KMS-11 (cell line): Measurements from ENCODE around the gene CHADL.

Experiments
- H2AFZ ChIP-seq: fragments of 200-600 bp; sonication (generic); 2 replicates; pipeline ENCODE4 v1.6.1; 2016; ENCODE audit warnings: antibody characterized with exemption, mixed run types, low read depth
- H3K27ac ChIP-seq: fragments of 200-600 bp; sonication (generic); 2 replicates; pipeline ENCODE4 v1.6.1; 2016; ENCODE audit warnings: mild to moderate bottlenecking, mixed run types
- H3K27me3 ChIP-seq: fragments of 200-600 bp; sonication (generic); 2 replicates; pipeline ENCODE4 v1.6.1; 2017; ENCODE audit warnings: mild to moderate bottlenecking, low read depth, mixed run types, moderate library complexity; ENCODE audit not compliant: insufficient read depth
- H3K36me3 ChIP-seq: fragments of 200-600 bp; sonication (generic); 2 replicates; pipeline ENCODE4 v1.6.1; 2017; ENCODE audit warnings: mild to moderate bottlenecking, mixed run types; ENCODE audit not compliant: insufficient read depth
- H3K4me1 ChIP-seq: fragments of 200-600 bp; sonication (generic); 2 replicates; pipeline ENCODE4 v1.6.1; 2016; ENCODE audit warnings: mild to moderate bottlenecking, low read depth, mixed run types; ENCODE audit not compliant: poor library complexity, severe bottlenecking
- H3K4me2 ChIP-seq: fragments of 200-600 bp; sonication (generic); 2 replicates; pipeline ENCODE4 v1.7.0; 2016; ENCODE audit warnings: mild to moderate bottlenecking, mixed run types
- H3K4me3 ChIP-seq: fragments of 200-600 bp; sonication (generic); IDR thresholded peaks from 2 replicates; pipeline ENCODE4 v1.6.1; 2017; ENCODE audit warnings: low read depth, low read length, mixed read lengths; ENCODE audit not compliant: insufficient read depth
- H3K79me2 ChIP-seq: fragments of 200-600 bp; sonication (generic); 2 replicates; pipeline ENCODE4 v1.6.1; 2016; ENCODE audit warnings: low read depth, mixed run types; ENCODE audit not compliant: insufficient read depth
- H3K9ac ChIP-seq: fragments of 200-600 bp; sonication (generic); 2 replicates; pipeline ENCODE4 v1.6.1; 2016; ENCODE audit warnings: mild to moderate bottlenecking, mixed run types
- H4K20me1 ChIP-seq: fragments of 200-600 bp; sonication (generic); 2 replicates; pipeline ENCODE4 v1.6.1; 2016; ENCODE audit warnings: mild to moderate bottlenecking, mixed run types; ENCODE audit not compliant: insufficient read depth
- TF ChIP-seq, protein P1 (sequence below): fragments of 200-600 bp; sonication (generic); conservative IDR thresholded peaks from 2 replicates; pipeline ENCODE4 v1.6.1; 2017; ENCODE audit warnings: low read depth, mild to moderate bottlenecking, antibody characterized with exemption, low read length, moderate library complexity, mixed read lengths

The CHADL gene

DNA sequence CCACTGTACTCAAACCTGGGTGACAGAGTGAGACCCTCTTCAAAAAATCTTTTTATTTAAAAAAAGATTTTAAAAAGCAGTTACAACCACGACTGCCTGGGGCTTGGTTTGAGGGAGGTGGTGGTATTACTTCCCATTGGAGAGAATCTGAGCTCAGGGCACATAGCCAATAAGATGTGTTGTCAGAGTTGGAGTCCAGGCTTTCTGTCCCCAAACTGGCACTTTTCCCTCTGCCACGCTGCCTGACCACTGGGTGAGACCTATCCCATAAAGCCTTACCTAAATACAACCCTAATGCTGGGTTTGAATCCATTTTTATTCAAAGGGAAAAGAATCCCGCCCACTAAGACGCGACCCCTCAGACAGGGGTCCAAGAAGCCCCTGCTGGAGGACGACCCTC, 11.5 kb downstream of the CHADL start:
- no peak overlapping the region for H3K4me3 ChIP-seq
- no peaks in the 10 kb centered on the region for H3K79me2 ChIP-seq
- no peak overlapping the region for H2AFZ ChIP-seq
- H4K20me1 ChIP-seq = no peaks in the 10 kb centered on the region
- no peak overlapping the region for H3K27ac ChIP-seq
- H3K9ac ChIP-seq = no peak overlapping the region
- H3K27me3 ChIP-seq = no peaks in the 10 kb centered on the region
- TF ChIP-seq, protein P1, sequence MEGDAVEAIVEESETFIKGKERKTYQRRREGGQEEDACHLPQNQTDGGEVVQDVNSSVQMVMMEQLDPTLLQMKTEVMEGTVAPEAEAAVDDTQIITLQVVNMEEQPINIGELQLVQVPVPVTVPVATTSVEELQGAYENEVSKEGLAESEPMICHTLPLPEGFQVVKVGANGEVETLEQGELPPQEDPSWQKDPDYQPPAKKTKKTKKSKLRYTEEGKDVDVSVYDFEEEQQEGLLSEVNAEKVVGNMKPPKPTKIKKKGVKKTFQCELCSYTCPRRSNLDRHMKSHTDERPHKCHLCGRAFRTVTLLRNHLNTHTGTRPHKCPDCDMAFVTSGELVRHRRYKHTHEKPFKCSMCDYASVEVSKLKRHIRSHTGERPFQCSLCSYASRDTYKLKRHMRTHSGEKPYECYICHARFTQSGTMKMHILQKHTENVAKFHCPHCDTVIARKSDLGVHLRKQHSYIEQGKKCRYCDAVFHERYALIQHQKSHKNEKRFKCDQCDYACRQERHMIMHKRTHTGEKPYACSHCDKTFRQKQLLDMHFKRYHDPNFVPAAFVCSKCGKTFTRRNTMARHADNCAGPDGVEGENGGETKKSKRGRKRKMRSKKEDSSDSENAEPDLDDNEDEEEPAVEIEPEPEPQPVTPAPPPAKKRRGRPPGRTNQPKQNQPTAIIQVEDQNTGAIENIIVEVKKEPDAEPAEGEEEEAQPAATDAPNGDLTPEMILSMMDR = no peak
- H3K4me1 ChIP-seq = peaks cover 3% of the 10 kb centered on the region
- no peaks in the 10 kb centered on the region for H3K36me3 ChIP-seq
- H3K4me2 ChIP-seq = no peak overlapping the region

DNA sequence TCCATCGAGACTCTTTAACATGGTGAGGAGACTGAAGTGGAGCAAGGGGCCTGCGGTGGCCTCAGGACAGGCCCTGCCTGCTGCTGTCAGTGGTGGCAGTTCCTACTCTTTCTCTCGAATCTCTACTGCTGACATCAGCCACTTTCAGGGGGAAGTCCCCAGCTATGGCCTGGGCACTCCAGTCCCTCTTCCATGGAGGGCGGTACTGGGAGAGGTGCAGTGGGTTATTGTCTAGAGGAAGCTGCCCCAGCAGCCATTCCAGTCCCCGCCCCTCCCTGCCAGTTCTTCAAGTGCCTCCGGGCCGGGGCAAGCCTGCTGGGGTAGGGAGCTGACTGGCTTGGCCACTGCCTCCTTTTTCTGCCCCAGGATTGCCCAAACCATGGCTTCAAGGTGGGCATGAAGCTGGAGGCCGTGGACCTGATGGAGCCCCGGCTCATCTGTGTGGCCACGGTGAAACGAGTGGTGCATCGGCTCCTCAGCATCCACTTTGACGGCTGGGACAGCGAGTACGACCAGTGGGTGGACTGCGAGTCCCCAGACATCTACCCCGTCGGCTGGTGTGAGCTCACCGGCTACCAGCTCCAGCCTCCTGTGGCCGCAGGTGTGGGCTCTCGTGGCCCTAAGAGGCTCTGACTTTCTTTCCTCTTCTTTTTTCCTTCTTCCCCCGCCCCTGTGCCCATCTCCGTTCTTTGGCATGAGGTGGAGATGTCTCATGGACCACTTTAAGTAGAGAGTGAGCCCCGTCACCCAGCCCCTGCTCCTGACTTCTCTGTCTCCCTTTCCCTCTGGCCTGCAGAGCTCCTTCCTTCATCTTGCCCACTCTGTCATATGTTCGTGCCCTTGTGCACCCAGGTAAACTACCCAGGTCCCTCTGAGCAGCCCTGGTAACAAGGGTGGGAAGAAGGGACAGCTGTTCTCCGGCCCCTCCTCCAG, 13.7 kb downstream of the CHADL start:
- Histone ChIP-seq H3K4me3 (no peak overlapping the region), H3K36me3 (no peaks in the 10 kb centered on the region), H3K4me2 (no peak overlapping the region), H3K27ac (no peak overlapping the region), H4K20me1 (no peaks in the 10 kb centered on the region), H2AFZ (no peak overlapping the region), H3K4me1 (peaks cover 3% of the 10 kb centered on the region), H3K27me3 (no peaks in the 10 kb centered on the region), H3K79me2 (no peaks in the 10 kb centered on the region), H3K9ac (no peak overlapping the region)
- TF ChIP-seq, protein P1 = no peak

DNA sequence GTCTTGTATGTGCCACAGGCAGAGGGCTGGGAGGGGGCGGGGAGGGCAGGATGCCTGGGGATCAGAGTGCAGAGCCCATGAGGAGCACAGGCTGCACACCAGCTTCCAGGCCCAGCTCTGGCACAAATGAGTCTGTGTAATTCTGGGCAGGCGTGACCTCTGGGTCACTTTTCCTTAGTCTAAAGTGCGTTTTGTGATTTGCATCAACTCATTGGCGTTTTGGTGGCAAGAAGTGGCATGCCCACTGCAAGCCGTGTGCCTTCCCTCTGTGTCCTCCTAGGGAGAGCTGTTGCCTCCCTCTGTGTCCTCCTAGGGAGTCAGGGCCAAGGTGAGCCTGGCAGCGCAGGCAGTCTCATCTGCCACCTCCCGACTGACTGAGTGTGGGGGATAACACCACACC, 17.2 kb downstream of the CHADL start:
- no peak overlapping the region for H3K27ac ChIP-seq
- no peaks in the 10 kb centered on the region for H3K27me3 ChIP-seq
- no peak overlapping the region for H3K4me3 ChIP-seq
- no peak overlapping the region for H3K9ac ChIP-seq
- no peaks in the 10 kb centered on the region for H3K79me2 ChIP-seq
- H2AFZ ChIP-seq = no peak overlapping the region
- H3K36me3 ChIP-seq = no peaks in the 10 kb centered on the region
- TF ChIP-seq, protein P1 = no peak
- no peaks in the 10 kb centered on the region for H4K20me1 ChIP-seq
- no peak overlapping the region for H3K4me2 ChIP-seq
- H3K4me1 ChIP-seq = peaks cover 3% of the 10 kb centered on the region

GRCh38 chr22:41222846-41223507, 17.8 kb downstream of the CHADL start:
- no peak overlapping the region for H3K4me3 ChIP-seq
- H3K79me2 ChIP-seq = no peaks in the 10 kb centered on the region
- no peaks in the 10 kb centered on the region for H3K36me3 ChIP-seq
- peaks cover 5% of the 10 kb centered on the region for H3K4me1 ChIP-seq
- no peak overlapping the region for H3K4me2 ChIP-seq
- no peak overlapping the region for H3K9ac ChIP-seq
- H3K27ac ChIP-seq = no peak overlapping the region
- no peaks in the 10 kb centered on the region for H3K27me3 ChIP-seq
- no peaks in the 10 kb centered on the region for H4K20me1 ChIP-seq
- H2AFZ ChIP-seq = no peak overlapping the region
- TF ChIP-seq, protein P1 = no peak
